Measurements from ENCODE around the gene SH2D1A. TPM values are rescaled to one million over a fixed set of nuclear protein-coding genes. Genes with fewer than 3 reads are reported as not detected.

Gene SH2D1A
- total and polyA plus RNA-seq, 2 of the 13 experiments (the other 11 are each of a cell fraction or from before 2014, with no cell fraction given): not detected

DNA sequence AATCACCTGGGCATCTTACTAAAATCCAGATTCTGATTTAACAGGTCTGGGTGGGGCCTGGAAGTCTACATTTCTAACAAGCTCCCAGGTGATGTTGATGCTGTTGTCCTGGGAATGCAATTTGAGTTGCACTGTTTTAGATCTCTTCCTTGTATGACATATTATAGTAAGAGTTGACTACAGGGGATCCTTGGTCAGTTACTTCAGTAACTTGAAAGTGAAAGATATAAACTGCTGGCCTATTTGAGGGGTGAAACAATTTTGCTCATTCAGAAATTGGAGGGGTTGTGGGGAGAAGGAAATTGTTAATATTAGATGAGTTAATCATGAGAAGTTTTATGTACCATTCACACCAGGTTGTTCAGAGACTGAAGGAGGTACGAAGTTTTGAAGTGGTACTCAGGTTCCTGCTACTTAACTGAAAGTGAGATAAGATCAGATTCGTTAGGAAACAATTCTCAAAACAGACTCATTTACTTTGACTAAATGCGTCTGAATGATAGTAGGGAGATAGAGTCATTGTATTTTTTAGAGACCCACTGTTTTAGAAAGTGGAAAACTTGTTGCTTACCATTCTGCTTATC lies 12.5 kb downstream of the SH2D1A start (continued):
- TF ChIP-seq, protein P1, sequence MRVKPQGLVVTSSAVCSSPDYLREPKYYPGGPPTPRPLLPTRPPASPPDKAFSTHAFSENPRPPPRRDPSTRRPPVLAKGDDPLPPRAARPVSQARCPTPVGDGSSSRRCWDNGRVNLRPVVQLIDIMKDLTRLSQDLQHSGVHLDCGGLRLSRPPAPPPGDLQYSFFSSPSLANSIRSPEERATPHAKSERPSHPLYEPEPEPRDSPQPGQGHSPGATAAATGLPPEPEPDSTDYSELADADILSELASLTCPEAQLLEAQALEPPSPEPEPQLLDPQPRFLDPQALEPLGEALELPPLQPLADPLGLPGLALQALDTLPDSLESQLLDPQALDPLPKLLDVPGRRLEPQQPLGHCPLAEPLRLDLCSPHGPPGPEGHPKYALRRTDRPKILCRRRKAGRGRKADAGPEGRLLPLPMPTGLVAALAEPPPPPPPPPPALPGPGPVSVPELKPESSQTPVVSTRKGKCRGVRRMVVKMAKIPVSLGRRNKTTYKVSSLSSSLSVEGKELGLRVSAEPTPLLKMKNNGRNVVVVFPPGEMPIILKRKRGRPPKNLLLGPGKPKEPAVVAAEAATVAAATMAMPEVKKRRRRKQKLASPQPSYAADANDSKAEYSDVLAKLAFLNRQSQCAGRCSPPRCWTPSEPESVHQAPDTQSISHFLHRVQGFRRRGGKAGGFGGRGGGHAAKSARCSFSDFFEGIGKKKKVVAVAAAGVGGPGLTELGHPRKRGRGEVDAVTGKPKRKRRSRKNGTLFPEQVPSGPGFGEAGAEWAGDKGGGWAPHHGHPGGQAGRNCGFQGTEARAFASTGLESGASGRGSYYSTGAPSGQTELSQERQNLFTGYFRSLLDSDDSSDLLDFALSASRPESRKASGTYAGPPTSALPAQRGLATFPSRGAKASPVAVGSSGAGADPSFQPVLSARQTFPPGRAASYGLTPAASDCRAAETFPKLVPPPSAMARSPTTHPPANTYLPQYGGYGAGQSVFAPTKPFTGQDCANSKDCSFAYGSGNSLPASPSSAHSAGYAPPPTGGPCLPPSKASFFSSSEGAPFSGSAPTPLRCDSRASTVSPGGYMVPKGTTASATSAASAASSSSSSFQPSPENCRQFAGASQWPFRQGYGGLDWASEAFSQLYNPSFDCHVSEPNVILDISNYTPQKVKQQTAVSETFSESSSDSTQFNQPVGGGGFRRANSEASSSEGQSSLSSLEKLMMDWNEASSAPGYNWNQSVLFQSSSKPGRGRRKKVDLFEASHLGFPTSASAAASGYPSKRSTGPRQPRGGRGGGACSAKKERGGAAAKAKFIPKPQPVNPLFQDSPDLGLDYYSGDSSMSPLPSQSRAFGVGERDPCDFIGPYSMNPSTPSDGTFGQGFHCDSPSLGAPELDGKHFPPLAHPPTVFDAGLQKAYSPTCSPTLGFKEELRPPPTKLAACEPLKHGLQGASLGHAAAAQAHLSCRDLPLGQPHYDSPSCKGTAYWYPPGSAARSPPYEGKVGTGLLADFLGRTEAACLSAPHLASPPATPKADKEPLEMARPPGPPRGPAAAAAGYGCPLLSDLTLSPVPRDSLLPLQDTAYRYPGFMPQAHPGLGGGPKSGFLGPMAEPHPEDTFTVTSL (CRISPR knock-in tag; IDR thresholded peaks at IDR 0.05; ENCODE audit: borderline replicate concordance): no peak
- TF ChIP-seq XRCC5 (optimal IDR thresholded peaks at IDR 0.05; ENCODE audit: low read length): no peak
- no peak for TF ChIP-seq MAF1 (CRISPR knock-in tag; IDR thresholded peaks at IDR 0.05; ENCODE audit: borderline replicate concordance)
- TF ChIP-seq, protein P2, sequence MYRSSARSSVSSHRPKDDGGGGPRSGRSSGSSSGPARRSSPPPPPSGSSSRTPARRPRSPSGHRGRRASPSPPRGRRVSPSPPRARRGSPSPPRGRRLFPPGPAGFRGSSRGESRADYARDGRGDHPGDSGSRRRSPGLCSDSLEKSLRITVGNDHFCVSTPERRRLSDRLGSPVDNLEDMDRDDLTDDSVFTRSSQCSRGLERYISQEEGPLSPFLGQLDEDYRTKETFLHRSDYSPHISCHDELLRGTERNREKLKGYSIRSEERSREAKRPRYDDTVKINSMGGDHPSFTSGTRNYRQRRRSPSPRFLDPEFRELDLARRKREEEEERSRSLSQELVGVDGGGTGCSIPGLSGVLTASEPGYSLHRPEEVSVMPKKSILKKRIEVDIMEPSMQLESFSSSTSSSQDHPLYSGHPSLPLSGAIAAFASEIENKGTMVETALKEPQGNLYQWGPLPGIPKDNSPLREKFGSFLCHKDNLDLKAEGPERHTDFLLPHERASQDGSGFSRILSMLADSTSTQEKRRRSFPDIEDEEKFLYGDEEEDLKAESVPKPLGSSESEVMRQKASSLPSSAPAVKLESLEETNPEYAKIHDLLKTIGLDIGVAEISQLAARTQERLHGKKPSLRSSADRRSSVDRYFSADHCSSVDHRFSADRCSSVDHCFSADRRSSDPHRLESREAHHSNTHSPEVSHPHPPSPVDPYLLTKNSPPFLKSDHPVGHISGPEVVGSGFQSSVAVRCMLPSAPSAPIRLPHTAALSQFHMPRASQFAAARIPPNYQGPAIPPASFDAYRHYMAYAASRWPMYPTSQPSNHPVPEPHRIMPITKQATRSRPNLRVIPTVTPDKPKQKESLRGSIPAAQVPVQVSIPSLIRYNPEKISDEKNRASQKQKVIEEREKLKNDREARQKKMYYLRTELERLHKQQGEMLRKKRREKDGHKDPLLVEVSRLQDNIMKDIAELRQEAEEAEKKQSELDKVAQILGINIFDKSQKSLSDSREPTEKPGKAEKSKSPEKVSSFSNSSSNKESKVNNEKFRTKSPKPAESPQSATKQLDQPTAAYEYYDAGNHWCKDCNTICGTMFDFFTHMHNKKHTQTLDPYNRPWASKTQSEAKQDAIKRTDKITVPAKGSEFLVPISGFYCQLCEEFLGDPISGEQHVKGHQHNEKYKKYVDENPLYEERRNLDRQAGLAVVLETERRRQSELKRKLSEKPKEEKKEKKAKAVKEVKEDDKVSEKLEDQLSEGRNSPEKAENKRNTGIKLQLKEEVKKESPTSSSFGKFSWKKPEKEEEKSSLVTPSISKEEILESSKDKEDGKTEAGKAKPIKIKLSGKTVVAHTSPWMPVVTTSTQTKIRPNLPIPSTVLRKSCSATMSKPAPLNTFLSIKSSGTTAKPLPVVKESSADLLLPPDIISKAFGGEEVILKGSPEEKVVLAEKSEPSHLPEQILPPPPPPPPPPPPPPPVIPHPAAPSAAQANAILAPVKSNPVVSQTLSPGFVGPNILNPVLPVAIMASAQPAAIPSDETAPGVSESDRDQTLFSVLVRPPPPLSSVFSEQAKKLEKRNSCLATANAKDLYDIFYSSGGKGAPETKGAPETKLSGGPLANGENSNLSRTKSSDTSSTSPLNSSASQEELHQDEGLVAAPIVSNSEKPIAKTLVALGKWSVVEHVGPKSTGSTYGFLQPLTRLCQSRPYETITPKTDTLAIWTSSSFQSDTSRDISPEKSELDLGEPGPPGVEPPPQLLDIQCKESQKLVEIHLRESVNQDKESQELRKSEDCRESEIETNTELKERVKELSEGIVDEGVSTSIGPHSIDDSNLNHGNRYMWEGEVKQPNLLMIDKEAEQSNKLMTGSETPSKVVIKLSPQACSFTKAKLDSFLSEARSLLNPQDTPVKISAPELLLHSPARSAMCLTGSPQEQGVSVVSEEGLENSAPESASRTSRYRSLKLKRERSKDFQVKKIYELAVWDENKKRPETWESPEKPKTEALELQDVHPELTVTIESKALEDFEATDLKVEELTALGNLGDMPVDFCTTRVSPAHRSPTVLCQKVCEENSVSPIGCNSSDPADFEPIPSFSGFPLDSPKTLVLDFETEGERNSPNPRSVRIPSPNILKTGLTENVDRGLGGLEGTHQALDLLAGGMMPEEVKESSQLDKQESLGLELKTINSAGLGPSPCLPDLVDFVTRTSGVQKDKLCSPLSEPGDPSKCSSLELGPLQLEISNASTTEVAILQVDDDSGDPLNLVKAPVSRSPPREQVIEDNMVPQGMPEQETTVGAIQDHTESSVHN (CRISPR knock-in tag; IDR thresholded peaks at IDR 0.05): no peak
- TF ChIP-seq SIN3B (IDR thresholded peaks at IDR 0.05; ENCODE audit: low read length): no peak
- no peak for TF ChIP-seq RXRB (CRISPR knock-in tag; IDR thresholded peaks at IDR 0.05; ENCODE audit: borderline replicate concordance)
- TF ChIP-seq KAT7 (CRISPR knock-in tag; IDR thresholded peaks at IDR 0.05; ENCODE audit: borderline replicate concordance): no peak
- no peak for TF ChIP-seq MYPOP (CRISPR knock-in tag; IDR thresholded peaks at IDR 0.05)
- no peak for TF ChIP-seq ZNF546 (CRISPR knock-in tag; conservative IDR thresholded peaks at IDR 0.05)

Measured in HepG2 (cell line).